ENCODE results near the gene ZNF614.
"Not testable (repeated sequence)": the region's sequence is repeated elsewhere in the genome, so short reads cannot be mapped to it uniquely, and the experiment has no call there.

Gene ZNF614

GRCh38 chr19:52028027-52028779 is at the start of gene ZNF614:
Gene ZNF614, minus strand, starts transcription at chr19:52028379. Its CDS starts 2,634 bp downstream, at chr19:52025745.
- peak within 1 kb of the TSS; percentile 94 for H3K4me3 ChIP-seq (replicated peaks; ENCODE audit: low read depth, low read length)
- TF ChIP-seq CTCF (IDR thresholded peaks at IDR 0.05; ENCODE audit: low read depth, low read length, missing control alignments): no peak
- peak; percentile 51 for DNase-seq (ENCODE audit: extremely low read depth, low read depth)

GRCh38 chr19:52070496-52070895 is 42.3 kb upstream of the ZNF614 start:
- DNase-seq (ENCODE audit: extremely low read depth, low read depth): no peak
- no peak for TF ChIP-seq CTCF (IDR thresholded peaks at IDR 0.05; ENCODE audit: low read depth, low read length, missing control alignments)
- H3K4me3 ChIP-seq (replicated peaks; ENCODE audit: low read depth, low read length): no peak overlapping the region

- TF ChIP-seq CTCF (IDR thresholded peaks at IDR 0.05; ENCODE audit: low read depth, low read length, missing control alignments): no peak
- no peak for DNase-seq (ENCODE audit: extremely low read depth, low read depth)
- H3K4me3 ChIP-seq (replicated peaks; ENCODE audit: low read depth, low read length): no peak overlapping the region
Observed at GRCh38 chr19:52069653-52070052, 41.5 kb upstream of the ZNF614 start.

GRCh38 chr19:52066258-52066863 is 38.2 kb upstream of the ZNF614 start:
- H3K4me3 ChIP-seq (replicated peaks; ENCODE audit: low read depth, low read length): no peak overlapping the region
- no peak for DNase-seq (ENCODE audit: extremely low read depth, low read depth)
- TF ChIP-seq CTCF (IDR thresholded peaks at IDR 0.05; ENCODE audit: low read depth, low read length, missing control alignments): no peak

- no peak overlapping the region for H3K4me3 ChIP-seq (replicated peaks; ENCODE audit: low read depth, low read length)
- no peak for TF ChIP-seq CTCF (IDR thresholded peaks at IDR 0.05; ENCODE audit: low read depth, low read length, missing control alignments)
- DNase-seq (ENCODE audit: extremely low read depth, low read depth): no peak
Observed at GRCh38 chr19:52065399-52065798, 37.2 kb upstream of the ZNF614 start.

GRCh38 chr19:52056480-52056879 is 28.3 kb upstream of the ZNF614 start:
- DNase-seq (ENCODE audit: extremely low read depth, low read depth); H3K4me3 ChIP-seq (replicated peaks; ENCODE audit: low read depth, low read length): not testable (repeated sequence)

GRCh38 chr19:52051736-52052135 is 23.6 kb upstream of the ZNF614 start:
- not testable (repeated sequence) for DNase-seq (ENCODE audit: extremely low read depth, low read depth); H3K4me3 ChIP-seq (replicated peaks; ENCODE audit: low read depth, low read length)

Data from HFF-Myc (cell line).